Omental fat pad (tissue), 4 donors: ENCODE results near the gene ALDOA. TPM values are rescaled to one million over a fixed set of nuclear protein-coding genes. Genes with fewer than 3 reads are reported as not detected.
"Not testable (repeated sequence)": the region's sequence is repeated elsewhere in the genome, so short reads cannot be mapped to it uniquely, and the experiment has no call there.

ENCODE experiments used
- ATAC-seq: fragments of 150-250 bp; one replicate; pipeline ENCODE4 v1.9.1; 2016; ENCODE audit warnings: mild to moderate bottlenecking, moderate library complexity; ENCODE audit not compliant: low FRiP score
- DNase-seq: peaks from one replicate; pipeline ENCODE4 v3.0.0-alpha.2; 2019; ENCODE audit warnings: low spot score
- total RNA-seq, 4 donors: library from RNA; depleted of rRNA; stranded (reverse); fragments of >200 nt; gene quantifications; one replicate each; pipeline ENCODE4 v1.1.0, GENCODE V29; 2016
- TF ChIP-seq, protein P1 (sequence below), 3 donors: fragments of 450-650 bp; IDR thresholded peaks; one replicate each; pipeline ENCODE4 v1.5.1; 2016 to 2017; ENCODE audit warnings: antibody characterized with exemption in 3 of 3, mild to moderate bottlenecking in 3 of 3, moderate library complexity in 2 of 3

Gene ALDOA
- 100 to 1,000 TPM; 468 to 864 (median 772) TPM for total RNA-seq

DNA sequence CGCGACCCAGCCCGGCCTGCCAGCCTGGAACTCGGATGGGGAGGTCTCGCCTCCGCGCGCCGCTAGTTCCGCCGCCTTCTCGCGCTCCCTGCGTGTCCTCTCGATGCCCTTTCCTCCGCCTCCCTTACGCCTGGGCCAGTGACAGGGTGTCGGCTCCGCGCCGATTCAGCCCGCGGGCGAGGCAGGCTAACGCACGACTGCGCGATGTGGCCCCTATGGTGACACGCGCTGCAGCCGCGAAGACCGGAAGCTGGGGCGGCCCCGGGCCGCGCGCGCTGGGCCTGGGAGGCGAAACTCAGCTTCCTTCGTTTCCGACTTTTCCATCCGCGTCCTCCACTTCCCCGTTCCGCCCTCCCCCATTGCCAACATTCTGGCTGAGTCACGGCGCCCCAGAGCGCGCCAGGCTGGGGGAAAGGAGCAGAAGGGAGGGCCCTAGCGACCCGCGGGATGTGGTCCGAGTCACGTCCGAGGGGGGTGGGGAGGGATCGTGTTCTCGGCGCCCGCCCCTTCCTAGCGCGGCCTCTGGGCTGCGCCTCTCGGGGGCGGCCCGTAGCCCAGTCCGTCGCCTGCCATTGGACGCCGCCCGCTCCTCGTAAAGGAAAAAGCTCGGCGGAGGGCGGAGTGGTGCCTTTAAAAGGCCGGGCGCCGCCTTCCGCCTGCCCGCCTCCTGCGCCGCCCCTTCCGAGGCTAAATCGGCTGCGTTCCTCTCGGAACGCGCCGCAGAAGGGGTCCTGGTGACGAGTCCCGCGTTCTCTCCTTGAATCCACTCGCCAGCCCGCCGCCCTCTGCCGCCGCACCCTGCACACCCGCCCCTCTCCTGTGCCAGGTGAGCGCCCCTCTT is at the start of gene ALDOA:
Gene ALDOA, plus strand, starts transcription at position 659 of the 841 bp plus-strand sequence. CDS start 1,138 bp downstream, outside the sequence.
- ATAC-seq (peak; percentile 95), DNase-seq (peak; percentile 89)
- TF ChIP-seq, protein P1, sequence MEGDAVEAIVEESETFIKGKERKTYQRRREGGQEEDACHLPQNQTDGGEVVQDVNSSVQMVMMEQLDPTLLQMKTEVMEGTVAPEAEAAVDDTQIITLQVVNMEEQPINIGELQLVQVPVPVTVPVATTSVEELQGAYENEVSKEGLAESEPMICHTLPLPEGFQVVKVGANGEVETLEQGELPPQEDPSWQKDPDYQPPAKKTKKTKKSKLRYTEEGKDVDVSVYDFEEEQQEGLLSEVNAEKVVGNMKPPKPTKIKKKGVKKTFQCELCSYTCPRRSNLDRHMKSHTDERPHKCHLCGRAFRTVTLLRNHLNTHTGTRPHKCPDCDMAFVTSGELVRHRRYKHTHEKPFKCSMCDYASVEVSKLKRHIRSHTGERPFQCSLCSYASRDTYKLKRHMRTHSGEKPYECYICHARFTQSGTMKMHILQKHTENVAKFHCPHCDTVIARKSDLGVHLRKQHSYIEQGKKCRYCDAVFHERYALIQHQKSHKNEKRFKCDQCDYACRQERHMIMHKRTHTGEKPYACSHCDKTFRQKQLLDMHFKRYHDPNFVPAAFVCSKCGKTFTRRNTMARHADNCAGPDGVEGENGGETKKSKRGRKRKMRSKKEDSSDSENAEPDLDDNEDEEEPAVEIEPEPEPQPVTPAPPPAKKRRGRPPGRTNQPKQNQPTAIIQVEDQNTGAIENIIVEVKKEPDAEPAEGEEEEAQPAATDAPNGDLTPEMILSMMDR (IDR thresholded peaks at IDR 0.05): no peak

DNA sequence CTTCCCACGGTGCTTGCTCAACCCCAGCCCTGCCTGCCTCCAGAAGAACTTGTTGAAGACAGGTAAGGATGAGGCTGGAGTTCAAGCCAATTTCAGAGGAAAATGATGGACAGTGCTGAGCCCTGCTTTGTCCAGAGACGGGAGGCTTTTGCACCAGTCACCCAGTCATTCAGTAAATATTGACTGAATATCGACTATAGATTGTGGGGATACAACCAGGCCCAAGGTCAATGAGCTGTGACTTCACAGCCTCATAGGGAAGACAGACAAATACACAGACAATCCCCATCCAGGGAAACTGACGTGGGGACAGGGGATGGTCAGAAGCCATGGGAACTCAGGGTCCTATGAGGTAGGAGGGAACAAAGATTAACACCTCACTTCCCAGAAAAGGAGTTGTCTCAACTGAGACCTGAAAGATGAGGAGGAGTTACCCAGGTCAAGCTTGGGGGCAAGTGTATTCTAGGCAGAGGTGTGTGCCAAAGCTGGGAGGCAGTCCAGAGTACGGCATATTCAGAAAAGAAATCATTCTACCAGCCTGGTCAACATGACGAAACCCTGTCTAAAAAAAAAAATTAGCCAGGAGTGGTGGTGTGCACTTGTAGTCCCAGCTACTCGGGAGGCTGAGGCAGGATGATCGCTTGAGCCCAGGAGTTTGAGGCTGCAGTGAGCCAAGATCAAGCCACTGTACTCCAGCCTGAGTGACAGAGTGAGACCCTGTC is 48.8 kb upstream of the ALDOA start:
- DNase-seq: no peak
- TF ChIP-seq, protein P1 (IDR thresholded peaks at IDR 0.05): no peak
- no peak for ATAC-seq

DNA sequence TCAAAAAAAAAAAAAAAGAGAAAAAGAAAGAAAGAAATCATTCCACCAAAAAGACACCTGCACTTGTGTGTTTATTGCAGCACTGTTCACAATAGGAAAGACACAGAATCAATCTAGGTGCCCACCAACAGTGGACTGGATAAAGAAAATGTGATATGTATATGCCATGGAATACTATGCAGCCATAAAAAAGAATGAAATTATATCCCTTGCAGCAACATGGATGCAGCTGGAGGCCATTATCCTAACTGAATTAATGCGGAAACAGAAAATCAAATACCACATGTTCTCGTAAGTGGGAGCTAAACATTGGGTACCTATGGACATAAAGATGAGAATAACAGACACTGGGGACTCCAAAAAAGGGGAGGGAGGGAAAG is 48.3 kb upstream of the ALDOA start:
- ATAC-seq (no peak), DNase-seq (no peak)
- TF ChIP-seq, protein P1 (IDR thresholded peaks at IDR 0.05): no peak

DNA sequence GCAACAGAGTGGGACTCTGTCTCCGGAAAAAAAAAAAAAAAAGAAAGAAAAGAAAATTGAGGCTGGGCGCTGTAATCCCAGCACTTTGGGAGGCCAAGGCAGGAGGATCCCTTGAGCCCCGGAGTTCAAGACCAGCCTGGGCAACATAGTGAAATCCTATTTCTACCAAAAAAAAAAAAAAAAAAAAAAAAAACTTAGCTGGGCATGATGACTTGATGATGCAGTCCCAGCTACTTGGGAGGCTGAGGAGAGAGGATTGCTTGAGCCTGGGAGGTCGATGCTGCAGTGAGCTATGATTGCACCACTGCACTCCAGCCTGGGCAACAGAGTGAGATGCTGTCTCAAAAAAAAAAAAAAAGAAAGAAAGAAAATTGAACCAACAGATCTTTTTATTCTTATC is 47.6 kb upstream of the ALDOA start:
- DNase-seq, ATAC-seq: not testable (repeated sequence)

DNA sequence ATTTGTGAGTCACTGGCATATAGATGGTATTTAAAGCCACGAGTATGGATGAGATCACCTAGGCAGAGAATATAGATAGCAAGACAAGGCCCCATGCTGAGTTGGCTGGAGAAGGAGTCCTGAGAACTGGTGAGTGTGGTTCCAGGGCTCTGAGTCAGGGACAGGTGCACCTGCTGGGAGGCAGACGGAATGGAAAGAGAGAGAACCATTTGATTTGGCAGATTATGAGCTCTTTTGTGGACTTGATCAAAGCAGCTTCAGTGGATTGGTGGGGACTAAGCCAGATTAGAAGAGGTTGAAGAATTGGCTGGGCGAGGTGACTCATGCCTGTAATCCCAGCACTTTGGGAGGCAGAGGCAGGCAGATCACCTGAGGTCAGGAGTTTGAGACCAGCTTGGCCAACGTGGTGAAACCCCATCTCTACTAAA is 46.8 kb upstream of the ALDOA start:
- DNase-seq (no peak), ATAC-seq (no peak)
- TF ChIP-seq, protein P1 (IDR thresholded peaks at IDR 0.05): no peak

DNA sequence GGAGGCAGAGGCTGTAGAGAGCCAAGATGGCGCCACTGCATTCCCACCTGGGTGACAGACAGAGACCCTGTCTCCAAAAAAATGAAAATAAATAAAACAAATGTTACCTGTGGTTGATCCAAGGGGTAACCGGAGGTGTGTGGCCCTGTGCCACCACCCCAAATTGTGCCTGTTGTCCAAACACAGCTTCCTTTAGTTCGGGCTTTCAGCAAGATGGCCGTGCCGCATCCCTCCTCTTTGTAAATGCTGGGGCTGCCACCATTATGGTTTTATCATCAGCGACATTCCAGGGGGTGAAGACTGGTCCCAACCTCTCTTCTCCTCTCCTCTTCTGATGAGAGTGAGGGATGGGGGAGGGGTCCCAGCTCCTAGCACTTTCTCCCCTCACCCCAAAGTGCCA is 42.7 kb upstream of the ALDOA start, which contains the start of gene C16orf92:
Gene C16orf92, plus strand, starts transcription at position 312 of the 400 bp plus-strand sequence. CDS start 143 bp downstream, outside the sequence.
- ATAC-seq: no peak

DNA sequence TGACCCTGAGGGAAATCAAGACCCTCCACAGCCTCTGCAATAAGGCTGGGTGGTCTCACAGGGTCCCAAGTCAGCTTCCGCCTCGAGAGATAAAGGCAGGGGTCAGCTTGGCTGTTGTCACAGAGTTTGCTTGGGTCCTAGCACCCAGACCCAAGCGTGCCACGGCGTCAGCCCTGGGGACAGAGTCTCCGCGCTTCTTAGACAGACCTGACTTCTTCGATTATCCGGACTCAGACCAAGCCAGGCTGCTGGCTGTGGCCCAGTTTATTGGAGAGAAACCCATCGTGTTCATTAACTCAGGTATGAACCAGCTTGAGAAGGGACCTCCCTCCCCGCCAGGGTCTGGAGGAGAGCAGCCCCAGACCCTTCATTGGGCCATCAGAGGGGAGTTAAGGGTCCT is 42.0 kb upstream of the ALDOA start:
- TF ChIP-seq, protein P1 (IDR thresholded peaks at IDR 0.05): no peak
- no peak for DNase-seq
- ATAC-seq: no peak

More for the DNA sequence above, 42.7 kb upstream of the ALDOA start, which contains the start of gene C16orf92:
- DNase-seq: no peak
- TF ChIP-seq, protein P1 (IDR thresholded peaks at IDR 0.05): no peak
